Heart left ventricle (tissue), 13 donors: ENCODE measurements around the gene ALCAM.

ENCODE experiments used
- CTCF ChIP-seq, 12 donors: fragments of 200-600 bp; sonication (generic) in 4 of 12; IDR thresholded peaks; one replicate each; pipeline versions ENCODE4 v1.5.0 to v1.8.0; 2018 to 2022; ENCODE audit warnings: antibody characterized with exemption in 12 of 12, mild to moderate bottlenecking in 5 of 12
- POLR2A ChIP-seq, 2 donors: fragments of 450-650 bp; IDR thresholded peaks; one replicate each; pipeline ENCODE4 v1.6.1; 2017; ENCODE audit warnings: antibody characterized with exemption in 2 of 2, mild to moderate bottlenecking in 2 of 2, moderate library complexity in 2 of 2
- donor health status: ischemic (EF 13 %, LVEDD 7.1; RV severe dilation, severe dysfunction).
- donor health status: DM: no; HTN: yes; CAD: no.
- donor health status: DM: no; HTN: no; CAD: no.
- donor health status: ischemic (EF 25% LVEDD 6.9; RV normal size, moderate dysfunction).
- donor health status: ischemic (EF 25% LVEDD 5.7; RV mildly dilated, moderate dysfunction).
- donor health status: ischemic (EF 35%, LVEDD 5.7; RV mildly dilated, moderate dysfunction).
- donor health status: nonischemic (EF 11% LVEDD 7.7; RV severe dilation, severe dysfunction).
- donor health status: DM: yes; HTN: yes; CAD: no.
- donor health status: PGD.
- donor health status: ischemic (EF 29% LVEDD 5.4; RV normal size, mild dysfunction).
- donor health status: nonischemic (EF 23%, LVEDD 6.1; RV moderate dilation, normal function).

DNA sequence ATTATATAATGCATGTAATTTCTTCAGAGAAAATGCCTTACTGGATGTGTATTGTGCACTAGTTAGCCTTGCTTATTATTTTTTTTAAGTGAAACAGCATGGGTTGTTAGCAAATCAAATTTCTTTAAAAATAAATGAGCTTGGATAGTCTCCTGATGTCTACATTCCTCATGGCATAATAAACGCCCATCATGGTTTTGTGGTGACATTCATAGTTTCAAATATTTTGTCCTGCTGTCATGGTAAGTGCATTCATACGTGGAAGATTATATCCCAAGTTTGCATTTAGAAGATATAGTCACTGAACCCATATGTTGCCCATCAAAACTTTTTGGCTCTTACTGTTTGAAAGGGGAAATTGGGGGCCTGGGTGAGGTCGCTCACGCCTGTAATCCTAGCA, 130.7 kb downstream of the ALCAM start:
- no peak for TF ChIP-seq POLR2A (IDR thresholded peaks at IDR 0.05)
- no peak for TF ChIP-seq CTCF (IDR thresholded peaks at IDR 0.05)
